ENCODE measurements around the gene ZSCAN20.

The ZSCAN20 gene

GRCh38 chr1:33460144-33460543 is 12.3 kb upstream of the ZSCAN20 start:
- no peak for DNase-seq
- H3K4me2 ChIP-seq (ENCODE audit: insufficient read depth, low read length) = no peak overlapping the region
- H3K27me3 ChIP-seq (ENCODE audit: insufficient read depth, low read length, poor library complexity) = peaks cover 12% of the 10 kb centered on the region
- H4K20me1 ChIP-seq (ENCODE audit: insufficient read depth, low read length) = no peaks in the 10 kb centered on the region
- H3K9ac ChIP-seq (ENCODE audit: low read depth, low read length) = no peak overlapping the region
- no peaks in the 10 kb centered on the region for H3K4me1 ChIP-seq (ENCODE audit: insufficient read depth, low read length)
- TF ChIP-seq EZH2 (IDR thresholded peaks at IDR 0.05; ENCODE audit: borderline replicate concordance, low read depth, low read length, severe bottlenecking) = no peak
- TF ChIP-seq CTCF (IDR thresholded peaks at IDR 0.05; ENCODE audit: borderline replicate concordance, extremely low read depth, low read length, poor library complexity, severe bottlenecking) = no peak
- H3K9me3 ChIP-seq (ENCODE audit: insufficient read depth, low read length, severe bottlenecking) = no peaks in the 10 kb centered on the region
- ATAC-seq (ENCODE audit: insufficient read depth, low read depth) = no peak
- H3K36me3 ChIP-seq (ENCODE audit: insufficient read depth, low read length) = no peaks in the 10 kb centered on the region
- H3K27ac ChIP-seq (ENCODE audit: low read length) = no peak overlapping the region
- no peaks in the 10 kb centered on the region for H3K79me2 ChIP-seq (ENCODE audit: insufficient read depth, low read length)
- H3K4me3 ChIP-seq (ENCODE audit: low read depth in 1 of 2, low read length in 2 of 2) = no peak overlapping the region
- H2AFZ ChIP-seq (ENCODE audit: low read depth, low read length) = no peak overlapping the region

- no peak overlapping the region for H3K9ac ChIP-seq (ENCODE audit: low read depth, low read length)
- TF ChIP-seq EZH2 (IDR thresholded peaks at IDR 0.05; ENCODE audit: borderline replicate concordance, low read depth, low read length, severe bottlenecking) (no peak), CTCF (IDR thresholded peaks at IDR 0.05; ENCODE audit: borderline replicate concordance, extremely low read depth, low read length, poor library complexity, severe bottlenecking) (no peak)
- no peak overlapping the region for H3K4me3 ChIP-seq (ENCODE audit: low read depth in 1 of 2, low read length in 2 of 2)
- no peaks in the 10 kb centered on the region for H3K9me3 ChIP-seq (ENCODE audit: insufficient read depth, low read length, severe bottlenecking)
- no peaks in the 10 kb centered on the region for H4K20me1 ChIP-seq (ENCODE audit: insufficient read depth, low read length)
- no peak overlapping the region for H2AFZ ChIP-seq (ENCODE audit: low read depth, low read length)
- ATAC-seq (ENCODE audit: insufficient read depth, low read depth) (no peak), DNase-seq (no peak)
- no peak overlapping the region for H3K4me2 ChIP-seq (ENCODE audit: insufficient read depth, low read length)
- no peak overlapping the region for H3K27ac ChIP-seq (ENCODE audit: low read length)
- H3K79me2 ChIP-seq (ENCODE audit: insufficient read depth, low read length) = no peaks in the 10 kb centered on the region
- H3K36me3 ChIP-seq (ENCODE audit: insufficient read depth, low read length) = no peaks in the 10 kb centered on the region
- peaks cover 13% of the 10 kb centered on the region for H3K27me3 ChIP-seq (ENCODE audit: insufficient read depth, low read length, poor library complexity)
- no peaks in the 10 kb centered on the region for H3K4me1 ChIP-seq (ENCODE audit: insufficient read depth, low read length)
These were observed 11.4 kb upstream of the ZSCAN20 start for GRCh38 chr1:33460947-33461629.

GRCh38 chr1:33462405-33463164 is 9.9 kb upstream of the ZSCAN20 start:
- no peaks in the 10 kb centered on the region for H3K79me2 ChIP-seq (ENCODE audit: insufficient read depth, low read length)
- ATAC-seq (ENCODE audit: insufficient read depth, low read depth) (no peak), DNase-seq (no peak)
- no peaks in the 10 kb centered on the region for H3K4me1 ChIP-seq (ENCODE audit: insufficient read depth, low read length)
- no peak overlapping the region for H3K27ac ChIP-seq (ENCODE audit: low read length)
- no peak overlapping the region for H2AFZ ChIP-seq (ENCODE audit: low read depth, low read length)
- no peak overlapping the region for H3K4me2 ChIP-seq (ENCODE audit: insufficient read depth, low read length)
- peaks cover 13% of the 10 kb centered on the region for H3K27me3 ChIP-seq (ENCODE audit: insufficient read depth, low read length, poor library complexity)
- no peak overlapping the region for H3K9ac ChIP-seq (ENCODE audit: low read depth, low read length)
- H4K20me1 ChIP-seq (ENCODE audit: insufficient read depth, low read length) = no peaks in the 10 kb centered on the region
- no peak for TF ChIP-seq CTCF (IDR thresholded peaks at IDR 0.05; ENCODE audit: borderline replicate concordance, extremely low read depth, low read length, poor library complexity, severe bottlenecking)
- TF ChIP-seq EZH2 (IDR thresholded peaks at IDR 0.05; ENCODE audit: borderline replicate concordance, low read depth, low read length, severe bottlenecking) = no peak
- H3K9me3 ChIP-seq (ENCODE audit: insufficient read depth, low read length, severe bottlenecking) = no peaks in the 10 kb centered on the region
- H3K36me3 ChIP-seq (ENCODE audit: insufficient read depth, low read length) = no peaks in the 10 kb centered on the region
- no peak overlapping the region for H3K4me3 ChIP-seq (ENCODE audit: low read depth in 1 of 2, low read length in 2 of 2)

Measured in DND-41 (cell line).